ENCODE measurements around the gene INTS2.

The INTS2 gene

DNA sequence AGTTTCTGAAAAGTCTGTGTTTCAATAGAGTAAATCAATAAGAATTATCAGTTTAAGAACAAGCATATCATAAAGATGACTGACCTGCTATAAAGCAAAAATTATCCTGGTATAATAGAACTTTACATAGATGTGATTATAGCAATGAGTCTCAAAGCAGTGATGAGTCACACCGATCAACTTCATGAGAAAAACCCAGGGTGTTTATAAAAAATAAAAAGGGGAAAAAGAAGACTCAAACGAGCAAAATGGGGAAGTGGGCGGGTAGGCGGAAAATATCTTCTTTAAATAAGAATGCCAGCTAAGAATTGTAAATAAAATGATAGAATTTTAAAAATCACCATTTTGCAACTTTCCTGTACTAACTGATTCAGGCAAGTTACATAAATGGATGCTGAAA lies 111.2 kb downstream of the INTS2 start:
- Histone ChIP-seq H3K9me3 (no peaks in the 10 kb centered on the region), H3K27me3 (no peaks in the 10 kb centered on the region), H3K27ac (no peak overlapping the region), H3K4me3 (ENCODE audit: low read depth in 1 of 2, low read length in 1 of 2) (no peak overlapping the region), H3K36me3 (peaks cover 12% of the 10 kb centered on the region), H3K4me1 (ENCODE audit: control insufficient read depth in 1 of 2, insufficient read depth in 1 of 2, low read depth in 1 of 2, low read length in 1 of 2) (peaks cover 0 to 4% of the 10 kb centered on the region in 2 experiments)
- TF ChIP-seq, protein P1, sequence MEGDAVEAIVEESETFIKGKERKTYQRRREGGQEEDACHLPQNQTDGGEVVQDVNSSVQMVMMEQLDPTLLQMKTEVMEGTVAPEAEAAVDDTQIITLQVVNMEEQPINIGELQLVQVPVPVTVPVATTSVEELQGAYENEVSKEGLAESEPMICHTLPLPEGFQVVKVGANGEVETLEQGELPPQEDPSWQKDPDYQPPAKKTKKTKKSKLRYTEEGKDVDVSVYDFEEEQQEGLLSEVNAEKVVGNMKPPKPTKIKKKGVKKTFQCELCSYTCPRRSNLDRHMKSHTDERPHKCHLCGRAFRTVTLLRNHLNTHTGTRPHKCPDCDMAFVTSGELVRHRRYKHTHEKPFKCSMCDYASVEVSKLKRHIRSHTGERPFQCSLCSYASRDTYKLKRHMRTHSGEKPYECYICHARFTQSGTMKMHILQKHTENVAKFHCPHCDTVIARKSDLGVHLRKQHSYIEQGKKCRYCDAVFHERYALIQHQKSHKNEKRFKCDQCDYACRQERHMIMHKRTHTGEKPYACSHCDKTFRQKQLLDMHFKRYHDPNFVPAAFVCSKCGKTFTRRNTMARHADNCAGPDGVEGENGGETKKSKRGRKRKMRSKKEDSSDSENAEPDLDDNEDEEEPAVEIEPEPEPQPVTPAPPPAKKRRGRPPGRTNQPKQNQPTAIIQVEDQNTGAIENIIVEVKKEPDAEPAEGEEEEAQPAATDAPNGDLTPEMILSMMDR (IDR thresholded peaks at IDR 0.05), result no peak

DNA sequence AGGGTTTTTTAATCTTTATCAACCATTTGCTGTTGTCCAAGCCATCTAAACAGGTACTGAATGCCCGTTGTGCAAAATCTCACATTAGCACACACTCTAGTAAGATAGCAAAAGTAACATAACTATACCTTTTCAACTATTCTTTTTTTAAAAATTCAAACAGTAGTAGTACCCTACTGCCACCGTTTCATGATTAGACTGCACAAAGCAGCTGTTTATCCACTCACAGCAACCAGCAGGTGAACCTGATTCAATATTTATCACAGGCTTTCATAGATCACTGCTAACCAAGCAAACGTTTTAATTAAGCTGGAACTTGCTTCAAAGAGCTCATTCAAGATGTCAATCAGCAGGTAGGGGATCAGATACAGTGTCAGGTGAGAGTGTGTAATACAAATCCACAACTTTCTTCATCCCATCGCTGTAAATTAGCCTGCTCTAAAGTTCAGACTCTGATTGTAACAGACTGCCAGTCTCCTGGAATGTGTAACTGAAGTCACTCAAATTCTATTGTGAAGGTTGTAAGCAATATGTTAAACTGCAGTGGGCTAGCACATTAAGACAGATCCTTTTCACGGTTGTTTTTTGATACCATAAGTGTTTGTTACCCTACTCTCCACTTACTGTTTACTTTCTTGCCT lies 111.8 kb downstream of the INTS2 start:
- Histone ChIP-seq H3K36me3 (peaks cover 9% of the 10 kb centered on the region), H3K27me3 (no peaks in the 10 kb centered on the region), H3K27ac (no peak overlapping the region), H3K4me1 (ENCODE audit: control insufficient read depth in 1 of 2, insufficient read depth in 1 of 2, low read depth in 1 of 2, low read length in 1 of 2) (peaks cover 0 to 4% of the 10 kb centered on the region in 2 experiments), H3K4me3 (ENCODE audit: low read depth in 1 of 2, low read length in 1 of 2) (no peak overlapping the region), H3K9me3 (no peaks in the 10 kb centered on the region)
- TF ChIP-seq, protein P1 (IDR thresholded peaks at IDR 0.05), result no peak

Measured in neutrophil (primary cell).